Spleen (tissue), 7 donors: Measurements from ENCODE around the gene UBE3B.

ENCODE experiments used
- POLR2A ChIP-seq, 3 donors: fragments of 450-650 bp; IDR thresholded peaks; one replicate each; pipeline ENCODE4 v1.5.1; 2017; ENCODE audit warnings: antibody characterized with exemption in 3 of 3, mild to moderate bottlenecking in 1 of 3
- TF ChIP-seq, protein P1 (sequence below), 11 experiments: fragments of 200-600 bp in 7 of 11; fragments of 450-650 bp in 4 of 11; sonication (generic) in 4 of 11; IDR thresholded peaks in 8 of 11; conservative IDR thresholded peaks in 3 of 11; 1 replicate in 7 of 11; 2 replicates in 4 of 11; pipeline versions ENCODE4 v1.4.0 to v1.8.0; 2016 to 2021; ENCODE audit warnings: antibody characterized with exemption in 11 of 11, inconsistent platforms in 4 of 11, mild to moderate bottlenecking in 1 of 11
- donor health status: DM: no; HTN: no; CAD: no; lungs with moderate emphysema.
- donor health status: DM: no; HTN: no; CAD: no.
- donor health status: DM: no; HTN: no; CAD: no.

GRCh38 chr12:109571773-109572505, 94.5 kb downstream of the UBE3B start:
- TF ChIP-seq, protein P1, sequence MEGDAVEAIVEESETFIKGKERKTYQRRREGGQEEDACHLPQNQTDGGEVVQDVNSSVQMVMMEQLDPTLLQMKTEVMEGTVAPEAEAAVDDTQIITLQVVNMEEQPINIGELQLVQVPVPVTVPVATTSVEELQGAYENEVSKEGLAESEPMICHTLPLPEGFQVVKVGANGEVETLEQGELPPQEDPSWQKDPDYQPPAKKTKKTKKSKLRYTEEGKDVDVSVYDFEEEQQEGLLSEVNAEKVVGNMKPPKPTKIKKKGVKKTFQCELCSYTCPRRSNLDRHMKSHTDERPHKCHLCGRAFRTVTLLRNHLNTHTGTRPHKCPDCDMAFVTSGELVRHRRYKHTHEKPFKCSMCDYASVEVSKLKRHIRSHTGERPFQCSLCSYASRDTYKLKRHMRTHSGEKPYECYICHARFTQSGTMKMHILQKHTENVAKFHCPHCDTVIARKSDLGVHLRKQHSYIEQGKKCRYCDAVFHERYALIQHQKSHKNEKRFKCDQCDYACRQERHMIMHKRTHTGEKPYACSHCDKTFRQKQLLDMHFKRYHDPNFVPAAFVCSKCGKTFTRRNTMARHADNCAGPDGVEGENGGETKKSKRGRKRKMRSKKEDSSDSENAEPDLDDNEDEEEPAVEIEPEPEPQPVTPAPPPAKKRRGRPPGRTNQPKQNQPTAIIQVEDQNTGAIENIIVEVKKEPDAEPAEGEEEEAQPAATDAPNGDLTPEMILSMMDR (IDR thresholded peaks at IDR 0.05 in 8 of 11, conservative IDR thresholded peaks at IDR 0.05 in 3 of 11): no peak
- TF ChIP-seq POLR2A (IDR thresholded peaks at IDR 0.05): no peak
